Choroid plexus epithelial cell (primary cell): ENCODE data around the gene DUS2.
A peak's percentile ranks its signal among the peaks of the same experiment; 100 is the strongest.
"Not testable (repeated sequence)": the region's sequence is repeated elsewhere in the genome, so short reads cannot be mapped to it uniquely, and the experiment has no call there.

ENCODE experiments used
- DNase-seq: peaks from one replicate; pipeline ENCODE4 v3.0.0-alpha.2; 2010; ENCODE audit warnings: low read depth
- H3K4me3 ChIP-seq: 2 replicates; pipeline ENCODE4 v1.5.1; 2011; ENCODE audit warnings: low read depth, mild to moderate bottlenecking, control low read depth, low read length, moderate library complexity
- CTCF ChIP-seq: conservative IDR thresholded peaks from 2 replicates; pipeline ENCODE4 v1.5.1; 2011; ENCODE audit warnings: low read depth, mild to moderate bottlenecking, control low read depth, inconsistent platforms, low read length, moderate library complexity

The DUS2 gene

DNA sequence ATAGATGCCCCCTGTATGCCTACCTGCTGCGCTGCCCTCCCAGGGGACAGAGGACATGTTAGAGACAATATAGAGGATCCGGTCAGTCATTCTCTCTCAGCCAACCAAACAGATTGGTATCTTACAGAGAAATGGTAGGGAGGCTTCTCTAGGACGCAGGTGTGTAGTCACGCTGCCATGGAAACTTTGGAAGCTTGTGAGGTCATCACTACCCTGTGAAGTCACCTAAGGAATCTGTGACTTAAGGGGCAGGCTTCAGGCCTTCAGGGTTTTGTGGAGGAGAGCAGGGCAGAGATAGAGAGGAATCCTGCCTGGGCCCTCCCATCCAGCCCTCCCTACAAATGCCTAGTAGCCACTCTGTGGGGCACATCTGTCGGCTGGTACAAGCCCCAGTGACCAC lies 7.4 kb upstream of the DUS2 start, which contains the start of gene DPEP2NB:
Gene DPEP2NB, minus strand, starts transcription at position 231 of the 400 bp plus-strand sequence. Its CDS starts 141 bp downstream, at position 90.
- H3K4me3 ChIP-seq, result no peak within 1 kb of the TSS
- TF ChIP-seq CTCF, result no peak
- DNase-seq, result no peak

GRCh38 chr16:68019167-68019680 lies 3.9 kb upstream of the DUS2 start:
- TF ChIP-seq CTCF, result no peak
- no peak for DNase-seq
- H3K4me3 ChIP-seq, result no peak overlapping the region

- DNase-seq, result no peak
- no peak for TF ChIP-seq CTCF
- H3K4me3 ChIP-seq, result no peak overlapping the region
Measured at GRCh38 chr16:68021490-68021889, 1.6 kb upstream of the DUS2 start.

DNA sequence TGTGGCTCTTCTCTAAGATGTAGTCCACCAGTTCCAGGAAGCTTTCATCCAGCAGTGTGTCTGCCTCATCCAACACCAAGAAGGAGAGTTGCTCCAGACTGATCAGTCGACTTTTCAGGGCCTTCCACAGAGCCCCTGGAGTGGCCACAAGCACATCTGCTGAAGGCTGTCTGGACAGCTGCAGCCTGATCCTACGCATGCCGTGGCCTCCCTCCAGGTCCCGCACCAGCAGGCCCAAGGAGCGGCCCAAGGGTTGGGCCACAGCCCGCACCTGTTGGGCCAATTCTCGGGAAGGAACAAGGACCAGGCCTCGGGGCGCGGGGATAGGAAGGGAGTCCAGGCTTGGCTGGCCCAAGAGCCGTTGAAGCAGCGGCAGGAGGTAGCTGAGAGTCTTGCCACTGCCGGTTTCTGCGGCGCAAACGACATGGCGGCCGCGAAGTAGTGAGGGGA lies 781 bp upstream of the DUS2 start:
- peak overlapping the region; percentile 99 for H3K4me3 ChIP-seq
- no peak for TF ChIP-seq CTCF
- no peak for DNase-seq

- no peak for TF ChIP-seq CTCF
- no peak for DNase-seq
- H3K4me3 ChIP-seq, result no peak overlapping the region
Measured at GRCh38 chr16:68028996-68029395, 5.9 kb downstream of the DUS2 start.

DNA sequence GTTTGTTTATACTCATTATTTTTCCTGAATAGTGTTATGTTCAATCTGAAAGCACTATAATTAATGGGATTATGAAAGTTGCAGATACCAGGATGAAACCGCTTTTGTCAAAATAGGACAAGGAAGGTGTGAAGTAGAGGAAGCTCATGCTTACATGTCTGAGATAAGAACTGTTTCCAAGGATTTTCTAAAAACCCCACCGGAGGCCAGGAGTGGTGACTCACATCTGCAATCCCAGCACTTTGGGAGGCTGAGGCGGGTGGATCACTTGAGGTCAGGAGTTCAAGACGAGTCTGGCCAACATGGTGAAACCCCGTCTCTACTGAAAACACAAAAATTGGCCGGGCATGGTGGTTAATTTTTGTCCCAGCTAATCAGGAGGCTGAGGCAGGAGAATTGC lies 7.0 kb downstream of the DUS2 start:
- H3K4me3 ChIP-seq, result not testable (repeated sequence)
- DNase-seq, result peak; percentile 68

- H3K4me3 ChIP-seq, result no peak overlapping the region
- DNase-seq, result no peak
- TF ChIP-seq CTCF, result no peak
Measured at GRCh38 chr16:68031951-68032350, 8.9 kb downstream of the DUS2 start.
